ENCODE data around the gene SLC25A17. TPM values are rescaled to one million over a fixed set of nuclear protein-coding genes. Genes with fewer than 3 reads are reported as not detected.

SLC25A17 gene
- total RNA-seq, 1 experiment from 2014 or later: 46.8 TPM

Other genes starting within 250 kb of the SLC25A17 start
- gene MRTFA, start 182.6 kb downstream of the SLC25A17 start, total RNA-seq (2014; rRNA removed; shearing (Covaris generic); ENCODE audit: low replicate concordance): 30.7 and 52.0 TPM in 2 replicates
- gene MCHR1, start 139.9 kb downstream of the SLC25A17 start, total RNA-seq (2014; rRNA removed; shearing (Covaris generic); ENCODE audit: low replicate concordance): not detected in 2 replicates
- 314 and 355 TPM in 2 replicates for gene ST13, start 37.3 kb upstream of the SLC25A17 start, total RNA-seq (2014; rRNA removed; shearing (Covaris generic); ENCODE audit: low replicate concordance)
- 3.0 and 5.8 TPM in 2 replicates for gene XPNPEP3, start 37.8 kb upstream of the SLC25A17 start, total RNA-seq (2014; rRNA removed; shearing (Covaris generic); ENCODE audit: low replicate concordance)
- gene DNAJB7, start 42.8 kb upstream of the SLC25A17 start, total RNA-seq (2014; rRNA removed; shearing (Covaris generic); ENCODE audit: low replicate concordance): not detected in 2 replicates
- gene RBX1, start 132.0 kb upstream of the SLC25A17 start, total RNA-seq (2014; rRNA removed; shearing (Covaris generic); ENCODE audit: low replicate concordance): 92.9 and 124 TPM in 2 replicates

Data from MG63 (cell line).